HG02588 (cell line): ENCODE measurements around the gene NFIX.

Experiments used
- ATAC-seq: cut with Tn5 transposase; IDR thresholded peaks from one replicate; pipeline ENCODE4 v1.9.1; 2021; ENCODE audit warnings: mild to moderate bottlenecking, moderate library complexity; ENCODE audit not compliant: unreplicated experiment

NFIX gene

GRCh38 chr19:12987190-12987589 lies 8.1 kb upstream of the NFIX start:
- no peak for ATAC-seq

- no peak for ATAC-seq
Measured at GRCh38 chr19:12987781-12988180, 7.5 kb upstream of the NFIX start.

DNA sequence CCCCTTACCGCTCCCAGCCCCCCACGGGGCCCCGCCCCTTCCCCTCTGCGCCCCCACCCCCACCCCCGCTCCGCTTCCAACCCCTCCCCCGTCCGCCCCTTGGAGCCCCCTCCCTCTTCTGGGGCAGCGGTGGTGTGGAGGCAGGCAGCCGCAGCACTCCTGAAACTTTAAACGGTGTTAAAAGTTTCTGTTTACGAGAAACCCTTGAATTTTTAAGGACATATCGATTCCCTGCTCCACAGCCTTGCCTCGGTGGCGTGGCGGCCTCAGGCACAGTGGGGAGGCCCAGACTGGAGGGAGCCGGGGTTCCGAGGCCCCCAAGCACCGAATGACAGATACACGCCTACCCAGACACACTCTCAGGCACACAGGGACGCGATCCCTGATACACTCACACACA lies 4.8 kb upstream of the NFIX start:
- no peak for ATAC-seq

DNA sequence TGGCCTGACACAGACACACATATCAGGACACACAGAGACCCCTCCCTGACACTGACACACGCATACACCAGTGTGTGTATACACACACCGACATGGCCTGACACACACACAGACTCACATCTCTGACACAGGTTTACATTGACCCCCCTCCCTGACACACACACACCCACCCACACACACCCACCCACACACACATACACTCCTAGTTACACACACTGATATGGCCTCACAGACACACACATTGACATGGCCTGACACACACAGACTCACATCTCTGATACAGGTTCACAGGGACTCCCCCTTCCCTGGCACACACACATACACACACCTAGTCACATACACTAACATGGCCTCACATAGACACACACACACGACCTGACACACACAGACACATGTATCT lies 4.4 kb upstream of the NFIX start:
- ATAC-seq: no peak

DNA sequence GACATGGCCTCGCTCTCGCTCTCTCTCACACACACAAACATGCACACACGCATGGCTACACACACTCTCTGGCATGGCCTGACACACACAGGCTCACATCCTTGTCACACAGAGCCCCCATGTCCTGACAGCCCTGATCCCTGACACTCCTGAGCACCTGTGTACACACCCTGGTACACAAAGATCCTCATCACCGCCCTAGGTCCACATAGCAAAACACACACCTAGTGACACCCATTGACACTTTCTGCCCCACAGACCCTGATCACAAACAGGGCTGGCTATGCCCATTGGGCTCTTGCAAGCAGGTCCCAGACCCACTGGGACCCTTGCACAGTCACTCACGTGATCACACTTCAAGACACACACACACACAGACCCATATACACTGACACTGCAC lies 4.0 kb upstream of the NFIX start:
- no peak for ATAC-seq

- no peak for ATAC-seq
Measured at GRCh38 chr19:12992729-12993128, 2.5 kb upstream of the NFIX start.

DNA sequence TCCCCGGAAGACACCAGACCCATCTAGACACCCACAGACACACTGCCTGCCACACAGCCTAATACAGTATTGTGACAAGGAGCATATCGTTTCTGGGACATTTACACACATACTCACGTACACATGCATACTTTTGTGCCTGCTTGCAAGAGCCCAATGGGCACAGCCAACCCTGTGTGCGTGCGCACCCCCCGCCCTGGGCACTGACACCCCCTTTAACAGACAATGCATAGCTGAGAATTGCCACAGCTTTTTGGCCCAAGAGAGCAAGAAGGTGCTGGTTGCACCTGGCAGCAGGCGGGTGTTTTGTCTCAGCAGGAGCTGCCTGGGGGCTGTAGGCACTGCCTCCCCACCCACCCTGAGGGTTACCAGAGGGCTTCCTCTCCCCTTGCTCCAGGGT lies 1.7 kb upstream of the NFIX start:
- ATAC-seq: no peak

DNA sequence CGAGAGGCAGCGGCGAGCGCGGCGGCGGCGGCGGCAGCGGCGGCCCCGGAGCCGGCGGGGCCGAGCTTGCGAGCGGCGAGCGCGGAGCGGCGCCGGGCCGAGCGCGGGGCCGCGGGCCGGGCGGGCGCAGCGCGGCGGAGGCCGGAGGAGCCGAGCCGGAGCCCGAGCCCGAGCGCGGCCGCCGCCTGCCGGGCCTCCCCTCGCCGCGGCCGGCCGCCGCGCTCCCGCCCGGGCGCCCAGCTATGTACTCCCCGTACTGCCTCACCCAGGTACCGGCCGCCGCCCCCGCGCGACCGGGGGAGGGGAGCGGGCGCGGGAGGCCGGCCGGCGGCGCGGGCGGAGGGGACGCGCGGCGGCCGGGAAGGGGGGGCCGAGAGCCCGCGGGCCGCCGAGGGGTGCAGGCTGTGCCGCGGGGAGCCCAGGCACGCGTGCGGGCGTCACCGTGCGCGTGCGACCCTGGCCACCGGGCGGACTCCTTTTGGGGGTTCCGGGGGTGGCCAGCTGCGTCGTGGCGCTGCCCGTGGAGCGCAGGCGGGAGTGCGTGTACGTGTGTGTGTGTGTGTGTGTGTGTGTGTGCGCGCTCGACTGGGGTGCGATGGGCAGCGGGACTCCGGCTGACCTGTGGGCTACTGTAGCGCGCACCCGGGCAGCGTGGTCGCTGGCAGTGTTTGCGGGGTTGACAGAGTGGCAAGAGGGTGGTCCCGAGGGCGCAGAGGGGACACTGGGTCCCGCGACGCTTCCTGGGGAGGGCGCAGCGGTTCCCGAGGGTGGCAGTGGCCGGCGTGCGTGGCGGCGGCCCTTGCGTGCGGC lies 526 bp downstream of the NFIX start:
- ATAC-seq: no peak

DNA sequence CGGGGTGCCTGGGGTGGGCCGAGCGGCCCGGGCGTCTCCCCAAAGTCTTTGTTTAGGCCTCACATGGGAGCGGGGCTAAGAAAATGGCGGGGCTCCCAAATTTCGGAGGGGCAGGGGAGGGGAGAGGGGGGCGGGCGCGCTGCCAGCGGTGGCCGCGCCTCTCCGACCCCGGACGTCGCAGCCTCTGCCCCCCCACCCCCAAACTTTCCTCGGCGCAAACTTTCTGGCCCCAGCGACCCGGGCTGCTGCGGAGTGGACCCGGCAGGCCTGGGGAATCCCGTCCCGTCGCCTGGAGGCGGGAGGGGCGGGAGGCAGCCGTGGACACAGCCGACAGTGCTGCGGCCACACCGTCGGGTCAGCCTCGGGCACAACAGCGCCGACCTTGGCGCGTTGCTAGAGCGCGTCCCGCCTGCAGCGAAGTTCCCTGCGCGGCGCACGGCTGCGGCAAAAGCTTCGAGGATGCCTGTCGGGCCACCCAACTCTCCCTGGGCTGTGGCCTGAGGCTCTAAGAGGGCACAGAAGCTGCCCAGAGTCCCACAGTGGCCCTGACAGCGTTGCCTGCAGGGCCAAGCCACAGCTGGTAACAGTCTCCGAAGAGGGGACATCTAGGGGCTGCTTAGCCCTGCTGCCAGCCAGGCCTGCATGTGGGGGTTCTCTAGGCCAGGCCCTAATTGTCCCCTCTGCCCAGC lies 1.3 kb downstream of the NFIX start:
- no peak for ATAC-seq

DNA sequence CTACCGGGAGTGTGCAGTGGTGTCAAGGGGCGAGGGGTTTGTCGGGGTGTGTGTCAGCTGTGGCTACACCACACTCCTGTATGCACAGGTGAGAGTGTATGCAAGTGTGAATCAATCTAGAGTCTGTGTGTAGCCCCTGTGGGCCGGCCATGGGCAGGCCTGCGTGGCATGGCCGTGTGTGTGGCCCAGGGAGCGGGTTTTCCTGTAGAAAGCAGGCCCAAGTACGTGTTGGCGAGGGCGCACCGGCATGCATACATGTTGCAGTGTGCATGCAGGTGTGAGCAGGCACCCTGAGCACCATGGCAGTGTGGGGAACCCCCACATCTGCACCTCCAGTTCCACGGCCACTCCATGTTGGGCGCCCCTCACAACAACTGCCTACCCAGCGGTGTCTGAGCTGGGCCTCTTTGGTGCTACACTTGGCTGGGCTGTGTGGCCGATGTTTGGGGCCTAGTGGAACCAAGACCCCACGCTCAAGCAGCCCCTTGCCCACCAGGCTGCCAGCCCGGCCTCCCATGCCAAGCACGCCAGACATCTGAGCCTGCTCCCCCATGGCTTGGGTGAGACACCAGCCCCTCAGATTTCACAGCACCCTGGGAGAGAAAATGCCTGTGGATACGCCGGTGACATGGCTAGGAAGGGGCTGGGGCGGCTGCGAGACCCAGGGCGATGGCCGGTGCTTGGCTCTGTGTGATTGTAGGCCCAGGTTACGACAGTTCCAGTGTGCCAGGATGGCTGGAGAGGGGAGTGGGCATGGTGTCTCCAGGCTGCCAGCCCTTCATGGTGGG lies 2.1 kb downstream of the NFIX start:
- ATAC-seq: no peak

- no peak for ATAC-seq
Measured at GRCh38 chr19:12997967-12998940, 3.0 kb downstream of the NFIX start.

- no peak for ATAC-seq
Measured at GRCh38 chr19:13001166-13001501, 5.9 kb downstream of the NFIX start.

- ATAC-seq: no peak
Measured at GRCh38 chr19:13001502-13002165, 6.4 kb downstream of the NFIX start.

- ATAC-seq: no peak
Measured at GRCh38 chr19:13002166-13002898, 7.1 kb downstream of the NFIX start.

GRCh38 chr19:13003081-13003480 lies 7.8 kb downstream of the NFIX start:
- no peak for ATAC-seq

DNA sequence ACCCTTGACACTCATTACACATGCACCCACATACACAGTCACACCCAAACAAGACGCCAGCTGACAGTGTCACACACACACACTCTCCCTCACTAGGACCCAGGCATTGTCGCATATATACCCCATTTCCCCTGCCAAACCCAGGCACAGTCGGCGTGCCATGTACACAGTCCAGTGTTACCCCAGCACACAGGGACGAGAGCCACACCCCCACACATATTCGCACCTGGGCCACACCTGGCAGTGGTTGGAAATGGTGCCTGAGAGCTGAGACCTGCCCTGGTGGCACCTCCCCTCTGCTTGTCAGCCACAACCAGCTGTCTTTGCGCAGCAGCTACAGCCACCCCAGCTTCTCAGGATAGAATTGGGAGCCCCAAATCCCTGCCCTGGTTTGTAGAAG lies 9.0 kb downstream of the NFIX start:
- no peak for ATAC-seq

GRCh38 chr19:13005253-13005652 lies 10.0 kb downstream of the NFIX start:
- no peak for ATAC-seq

DNA sequence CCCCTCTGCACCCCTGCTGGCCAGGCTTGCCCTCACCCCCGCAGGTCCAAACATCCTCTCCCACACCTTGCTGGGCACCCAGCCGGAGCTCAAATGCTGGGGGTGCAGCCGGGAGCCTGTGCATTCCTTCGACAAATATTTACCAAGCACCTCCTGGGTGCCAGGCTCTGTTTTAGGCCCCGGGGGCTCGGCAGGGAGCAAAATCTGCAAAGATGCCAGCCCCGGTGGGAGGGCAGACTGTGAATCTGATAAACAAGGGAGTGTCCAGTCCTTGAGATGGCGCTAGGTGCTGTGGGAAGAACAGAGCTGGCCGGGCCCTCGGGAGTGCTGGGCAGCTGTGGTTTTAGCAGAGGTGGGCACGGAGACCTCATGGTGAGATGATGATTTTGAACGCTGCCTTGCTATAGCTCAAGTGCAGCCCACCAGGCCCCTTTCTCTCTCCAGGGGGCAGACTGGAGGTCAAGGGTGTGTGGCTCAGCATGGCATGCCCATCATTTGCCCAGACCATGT lies 10.6 kb downstream of the NFIX start:
- no peak for ATAC-seq
